Stimulated activated naive B cell treated with anti-CD40 and anti-IgM and Interleukin-4, amounts not matched to agents 10 μg/mL and 1 μg/mL and 100 μg/mL, for 72 hours (primary cell): ENCODE results near the gene RUNDC3A.
A peak's percentile ranks its signal among the peaks of the same experiment; 100 is the strongest.

ENCODE experiments used
- ATAC-seq, 2 donors: fragments of 150-1000 bp; cut with Tn5 transposase; replicated peaks; 2 replicates each; pipeline ENCODE4 v1.10.0; 2021; ENCODE audit warnings: moderate library complexity in 1 of 2
- DNase-seq: peaks from one replicate; pipeline ENCODE4 v3.0.0; 2021
- H3K27ac Mint-ChIP-seq: one replicate; pipeline ENCODE4 v1.8.0; 2022; ENCODE audit warnings: mild to moderate bottlenecking, mixed read lengths
- H3K27me3 Mint-ChIP-seq, 2 donors: one replicate each; pipeline ENCODE4 v1.8.0; 2022; ENCODE audit warnings: mixed read lengths in 2 of 2
- H3K36me3 Mint-ChIP-seq, 2 donors: one replicate each; pipeline ENCODE4 v1.8.0; 2022; ENCODE audit warnings: mixed read lengths in 2 of 2, mild to moderate bottlenecking in 1 of 2
- H3K4me1 Mint-ChIP-seq, 2 donors: one replicate each; pipeline ENCODE4 v1.8.0; 2022; ENCODE audit warnings: mixed read lengths in 2 of 2, mild to moderate bottlenecking in 1 of 2
- H3K4me3 Mint-ChIP-seq, 2 donors: one replicate each; pipeline ENCODE4 v1.8.0; 2022; ENCODE audit warnings: mild to moderate bottlenecking in 2 of 2, mixed read lengths in 2 of 2, moderate library complexity in 1 of 2
- H3K9me3 Mint-ChIP-seq, 2 donors: one replicate each; pipeline ENCODE4 v1.8.0; 2022; ENCODE audit warnings: mixed read lengths in 2 of 2, mild to moderate bottlenecking in 1 of 2

Gene RUNDC3A

DNA sequence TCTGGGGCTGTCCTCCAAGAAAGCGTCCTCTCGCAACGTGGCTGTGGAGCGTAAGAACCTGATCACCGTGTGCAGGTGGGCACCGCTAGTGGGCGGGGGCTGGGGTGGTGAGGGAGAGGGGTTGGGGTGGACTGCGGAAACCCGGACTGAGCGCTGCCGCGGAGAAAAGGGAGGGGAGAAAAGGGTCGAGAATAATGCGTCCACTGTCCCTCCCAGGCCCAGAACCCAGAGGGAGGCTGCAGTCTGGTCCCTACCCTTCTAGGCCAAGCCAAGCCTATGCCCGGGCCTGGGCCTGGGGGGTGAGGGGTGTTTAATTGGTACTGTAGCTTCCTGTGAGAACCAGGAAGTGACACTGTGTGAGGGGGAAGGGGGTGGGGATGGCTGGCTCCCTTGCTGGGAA lies 464 bp downstream of the RUNDC3A start:
- H3K4me1 Mint-ChIP-seq, result peaks cover 13 to 37% of the 10 kb centered on the region in 2 donors
- peaks cover 66 to 71% of the 10 kb centered on the region in 2 donors for H3K27me3 Mint-ChIP-seq
- H3K27ac Mint-ChIP-seq, result no peak overlapping the region
- peaks cover 0 to 2% of the 10 kb centered on the region in 2 donors for H3K36me3 Mint-ChIP-seq
- ATAC-seq (peak in 1 of 2 donors; percentile 13), DNase-seq (no peak)
- H3K4me3 Mint-ChIP-seq, result peak overlapping the region; percentile 6 to 31
- H3K9me3 Mint-ChIP-seq, result no peaks in the 10 kb centered on the region

DNA sequence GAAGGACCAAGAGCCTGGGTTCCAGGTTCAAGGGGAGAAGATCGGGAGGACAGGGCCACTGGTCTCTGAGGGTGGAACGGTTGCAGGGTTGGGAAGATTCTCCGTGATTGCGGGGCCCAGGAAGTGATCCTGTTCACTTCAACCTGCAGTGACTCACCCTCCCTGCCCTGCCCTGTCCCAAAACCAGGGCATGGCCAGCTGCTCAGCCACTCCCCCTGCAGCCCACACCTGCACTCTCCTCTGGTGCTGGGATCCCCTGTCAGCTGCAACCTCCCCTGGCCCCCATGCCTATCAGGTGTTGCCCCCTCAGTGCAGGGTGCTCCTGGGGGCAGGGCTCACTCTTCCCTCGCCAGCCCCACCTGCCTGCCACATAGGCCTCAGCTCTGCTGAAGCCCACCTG lies 1.1 kb downstream of the RUNDC3A start:
- H3K27ac Mint-ChIP-seq, result no peak overlapping the region
- peak overlapping the region; percentile 30 to 48 for H3K4me3 Mint-ChIP-seq

DNA sequence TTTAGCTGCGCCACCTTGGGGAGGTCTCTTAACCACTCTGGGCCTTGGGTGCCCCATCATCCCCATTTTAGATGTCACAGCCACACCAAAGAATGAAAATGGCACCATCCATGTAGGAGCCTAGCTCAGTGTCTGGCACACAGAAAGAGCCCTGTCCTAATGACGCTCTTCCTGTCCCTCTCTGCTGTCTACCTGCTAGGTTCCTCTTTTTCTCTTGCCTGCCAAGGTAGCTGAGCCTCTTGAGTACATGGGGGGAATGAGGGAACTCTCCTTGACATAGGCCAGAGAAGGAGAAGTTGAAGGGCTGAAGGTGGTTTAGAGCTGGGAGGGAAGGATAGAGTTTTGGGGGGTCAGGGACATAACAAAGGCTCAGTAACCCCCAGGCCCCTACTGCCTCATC lies 1.8 kb downstream of the RUNDC3A start:
- Mint-ChIP-seq H3K9me3 (no peaks in the 10 kb centered on the region), H3K27ac (no peak overlapping the region), H3K4me1 (peaks cover 13 to 37% of the 10 kb centered on the region in 2 donors), H3K4me3 (peak overlapping the region in 1 of 2 donors; percentile 48), H3K36me3 (peaks cover 0 to 2% of the 10 kb centered on the region in 2 donors), H3K27me3 (peaks cover 66 to 70% of the 10 kb centered on the region in 2 donors)
- DNase-seq, result no peak
- ATAC-seq, result no peak

More for the DNA sequence above, 1.1 kb downstream of the RUNDC3A start:
- Mint-ChIP-seq H3K9me3 (no peaks in the 10 kb centered on the region), H3K27me3 (peaks cover 69 to 73% of the 10 kb centered on the region in 2 donors), H3K4me1 (peaks cover 13 to 37% of the 10 kb centered on the region in 2 donors), H3K36me3 (peaks cover 0 to 2% of the 10 kb centered on the region in 2 donors)
- DNase-seq (no peak), ATAC-seq (no peak)

DNA sequence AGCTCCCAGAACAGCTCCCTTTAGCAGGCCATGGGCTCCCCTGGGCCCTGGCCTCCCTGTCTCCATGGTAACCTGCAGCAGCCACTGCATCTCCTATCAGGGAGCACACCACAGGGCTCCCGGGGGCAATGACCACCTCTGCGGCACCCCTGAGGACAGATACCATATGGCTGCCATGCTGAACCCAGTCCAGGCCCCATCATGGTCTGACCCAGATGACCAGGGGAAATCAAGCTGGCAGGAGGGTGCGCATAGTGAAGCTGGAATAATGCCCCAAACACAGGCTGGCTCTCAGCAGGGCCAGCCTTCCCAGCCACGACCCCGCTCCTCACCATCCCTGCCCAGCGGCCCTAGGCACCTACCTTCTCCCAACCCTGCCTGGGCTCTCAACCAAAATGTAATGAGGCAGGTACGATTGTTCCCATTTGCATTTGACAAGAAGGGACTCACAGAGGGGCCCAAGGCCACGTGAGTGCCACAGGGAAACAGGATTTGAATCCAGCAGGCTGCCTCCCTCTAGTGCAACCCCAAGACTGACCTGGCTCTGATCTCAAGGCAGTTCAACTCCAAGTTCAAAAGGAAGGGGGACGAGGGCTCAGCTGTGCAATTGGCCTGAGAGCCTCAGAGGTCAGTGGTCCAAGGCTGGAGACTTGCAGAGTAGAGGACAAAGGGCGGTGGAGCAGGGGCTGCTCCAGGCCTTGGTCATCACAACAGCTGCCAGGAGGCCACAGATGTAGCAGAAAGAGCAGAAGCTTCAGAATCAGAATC lies 2.4 kb downstream of the RUNDC3A start:
- no peak for ATAC-seq
- peaks cover 68 to 71% of the 10 kb centered on the region in 2 donors for H3K27me3 Mint-ChIP-seq
- DNase-seq, result no peak
- H3K4me3 Mint-ChIP-seq, result no peak overlapping the region
- H3K27ac Mint-ChIP-seq, result no peak overlapping the region
- H3K36me3 Mint-ChIP-seq, result peaks cover 0 to 2% of the 10 kb centered on the region in 2 donors
- H3K9me3 Mint-ChIP-seq, result no peaks in the 10 kb centered on the region
- H3K4me1 Mint-ChIP-seq, result peaks cover 16 to 42% of the 10 kb centered on the region in 2 donors

- H3K27me3 Mint-ChIP-seq, result peaks cover 69 to 71% of the 10 kb centered on the region in 2 donors
- H3K4me3 Mint-ChIP-seq, result no peak overlapping the region
- peaks cover 0 to 2% of the 10 kb centered on the region in 2 donors for H3K36me3 Mint-ChIP-seq
- H3K27ac Mint-ChIP-seq, result no peak overlapping the region
- H3K4me1 Mint-ChIP-seq, result peaks cover 22 to 49% of the 10 kb centered on the region in 2 donors
- ATAC-seq (no peak), DNase-seq (no peak)
- H3K9me3 Mint-ChIP-seq, result no peaks in the 10 kb centered on the region
Observed at GRCh38 chr17:44311562-44312181, 3.3 kb downstream of the RUNDC3A start.

GRCh38 chr17:44312396-44313104 lies 4.1 kb downstream of the RUNDC3A start:
- DNase-seq (no peak), ATAC-seq (no peak)
- Mint-ChIP-seq H3K27me3 (peaks cover 65 to 71% of the 10 kb centered on the region in 2 donors), H3K9me3 (peaks cover 2 to 3% of the 10 kb centered on the region in 2 donors), H3K4me3 (no peak overlapping the region), H3K36me3 (peaks cover 3 to 5% of the 10 kb centered on the region in 2 donors), H3K27ac (no peak overlapping the region), H3K4me1 (peaks cover 20 to 40% of the 10 kb centered on the region in 2 donors)

DNA sequence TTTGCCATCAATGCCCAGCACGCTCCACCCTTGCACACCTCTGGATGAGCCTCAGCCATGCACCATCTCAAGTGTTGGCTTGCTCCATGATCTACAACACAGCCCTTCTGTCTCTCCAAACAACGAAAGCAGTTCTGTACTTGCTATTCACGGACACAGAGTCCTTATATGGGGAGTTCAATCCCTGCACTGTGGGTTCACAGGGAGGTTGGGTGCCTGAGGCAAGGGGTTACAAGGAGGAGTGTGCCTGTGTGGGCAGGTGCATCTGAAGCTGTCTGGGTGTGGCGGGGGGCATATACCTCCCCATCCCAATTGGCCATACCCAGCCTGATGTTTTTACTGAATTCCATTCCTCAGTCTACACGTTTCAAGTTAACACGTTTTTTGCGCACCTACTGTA lies 5.6 kb downstream of the RUNDC3A start:
- peaks cover 3% of the 10 kb centered on the region in 2 donors for H3K9me3 Mint-ChIP-seq
- H3K27ac Mint-ChIP-seq, result no peak overlapping the region
- H3K27me3 Mint-ChIP-seq, result peaks cover 66 to 75% of the 10 kb centered on the region in 2 donors
- ATAC-seq, result no peak
- no peak for DNase-seq
- peaks cover 16% of the 10 kb centered on the region in 2 donors for H3K36me3 Mint-ChIP-seq
- H3K4me1 Mint-ChIP-seq, result peaks cover 18 to 27% of the 10 kb centered on the region in 2 donors
- H3K4me3 Mint-ChIP-seq, result peak overlapping the region; percentile 7 to 55

GRCh38 chr17:44314524-44314868 lies 6.1 kb downstream of the RUNDC3A start:
- Mint-ChIP-seq H3K9me3 (peaks cover 3% of the 10 kb centered on the region in 2 donors), H3K4me3 (peak overlapping the region; percentile 66 to 72), H3K27me3 (peaks cover 63 to 70% of the 10 kb centered on the region in 2 donors), H3K4me1 (peaks cover 21 to 22% of the 10 kb centered on the region in 2 donors), H3K27ac (no peak overlapping the region), H3K36me3 (peaks cover 21% of the 10 kb centered on the region in 2 donors)
- no peak for ATAC-seq
- DNase-seq, result no peak

DNA sequence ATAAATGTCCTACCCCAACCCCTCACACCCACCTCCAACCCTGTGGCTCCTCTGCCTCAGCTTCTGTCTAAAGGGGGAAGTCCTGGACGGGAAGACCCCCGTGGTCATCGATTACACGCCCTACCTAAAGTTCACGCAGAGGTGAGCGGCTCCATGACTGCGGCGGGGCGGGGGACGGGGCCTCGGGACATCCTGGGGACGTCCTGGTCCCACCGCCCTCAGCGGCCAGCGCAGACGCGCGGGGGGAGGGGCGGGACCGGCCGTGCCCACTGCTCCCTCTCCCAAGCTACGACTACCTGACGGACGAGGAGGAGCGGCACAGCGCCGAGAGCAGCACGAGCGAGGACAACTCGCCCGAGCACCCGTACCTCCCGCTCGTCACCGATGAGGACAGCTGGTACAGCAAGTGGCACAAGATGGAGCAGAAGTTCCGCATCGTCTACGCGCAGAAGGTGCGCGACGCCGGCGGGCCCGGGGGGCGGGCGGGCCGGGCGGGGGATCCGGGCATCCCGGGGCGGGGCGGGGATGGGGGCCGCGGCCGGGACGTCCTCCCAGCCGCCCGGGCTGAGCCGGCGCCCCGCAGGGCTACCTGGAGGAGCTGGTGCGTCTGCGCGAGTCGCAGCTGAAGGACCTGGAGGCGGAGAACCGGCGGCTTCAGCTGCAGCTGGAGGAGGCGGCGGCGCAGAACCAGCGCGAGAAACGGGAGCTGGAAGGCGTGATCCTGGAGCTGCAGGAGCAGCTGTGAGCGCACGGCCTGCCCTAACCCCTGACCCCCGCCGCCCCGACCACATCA lies 6.7 kb downstream of the RUNDC3A start:
- Mint-ChIP-seq H3K27ac (peak overlapping the region; percentile 52), H3K9me3 (peaks cover 3% of the 10 kb centered on the region in 2 donors), H3K4me3 (peak overlapping the region; percentile 72 to 79), H3K4me1 (peaks cover 17 to 18% of the 10 kb centered on the region in 2 donors), H3K27me3 (peaks cover 58 to 64% of the 10 kb centered on the region in 2 donors), H3K36me3 (peaks cover 21 to 24% of the 10 kb centered on the region in 2 donors)
- ATAC-seq (peak; percentile 73 to 76), DNase-seq (no peak)

- H3K27ac Mint-ChIP-seq, result peak overlapping the region; percentile 52
- DNase-seq (no peak), ATAC-seq (peak in 1 of 2 donors; percentile 8)
- peaks cover 13 to 16% of the 10 kb centered on the region in 2 donors for H3K4me1 Mint-ChIP-seq
- peak overlapping the region; percentile 72 to 79 for H3K4me3 Mint-ChIP-seq
- peaks cover 26 to 27% of the 10 kb centered on the region in 2 donors for H3K36me3 Mint-ChIP-seq
- peaks cover 3% of the 10 kb centered on the region in 2 donors for H3K9me3 Mint-ChIP-seq
- peaks cover 54 to 64% of the 10 kb centered on the region in 2 donors for H3K27me3 Mint-ChIP-seq
Observed at GRCh38 chr17:44315760-44316731, 7.6 kb downstream of the RUNDC3A start.

GRCh38 chr17:44317545-44317944 lies 9.1 kb downstream of the RUNDC3A start:
- no peak overlapping the region for H3K27ac Mint-ChIP-seq
- ATAC-seq (no peak), DNase-seq (no peak)
- no peak overlapping the region for H3K4me3 Mint-ChIP-seq
- H3K36me3 Mint-ChIP-seq, result peaks cover 38 to 40% of the 10 kb centered on the region in 2 donors
- peaks cover 21 to 24% of the 10 kb centered on the region in 2 donors for H3K4me1 Mint-ChIP-seq
- peaks cover 47 to 57% of the 10 kb centered on the region in 2 donors for H3K27me3 Mint-ChIP-seq
- H3K9me3 Mint-ChIP-seq, result peaks cover 3% of the 10 kb centered on the region in 2 donors

GRCh38 chr17:44318077-44318892 lies 9.9 kb downstream of the RUNDC3A start:
- Mint-ChIP-seq H3K27me3 (peaks cover 40 to 50% of the 10 kb centered on the region in 2 donors), H3K4me3 (no peak overlapping the region), H3K9me3 (peaks cover 3% of the 10 kb centered on the region in 2 donors), H3K27ac (no peak overlapping the region), H3K4me1 (peaks cover 21 to 24% of the 10 kb centered on the region in 2 donors), H3K36me3 (peaks cover 38 to 41% of the 10 kb centered on the region in 2 donors)
- no peak for DNase-seq
- no peak for ATAC-seq
